ENCODE data around the gene NXNL1.
A peak's percentile ranks its signal among the peaks of the same experiment; 100 is the strongest.

NXNL1 gene

GRCh38 chr19:17450264-17451075, 10.3 kb downstream of the NXNL1 start:
- no peak overlapping the region for H3K4me3 ChIP-seq (ENCODE audit: low read depth, low read length)
- peaks cover 27% of the 10 kb centered on the region for H3K27me3 ChIP-seq (ENCODE audit: insufficient read depth, low read length)
- H3K9me3 ChIP-seq (ENCODE audit: insufficient read depth, low read depth, low read length), result peaks cover 10% of the 10 kb centered on the region
- no peak overlapping the region for H4K12ac ChIP-seq (ENCODE audit: low read depth, low read length)
- no CpG with 5 or more reads among the region's 8 CpGs for WGBS (ENCODE audit: extremely low coverage, insufficient coverage, insufficient read length)
- no peaks in the 10 kb centered on the region for H3K79me1 ChIP-seq (ENCODE audit: low read length)
- peaks cover 0 to 2% of the 10 kb centered on the region in 2 experiments for H3K4me1 ChIP-seq (ENCODE audit: control insufficient read depth in 1 of 2, insufficient read depth in 2 of 2, low read length in 2 of 2)
- no peak overlapping the region for H3K4ac ChIP-seq (ENCODE audit: low read depth, low read length)
- no peak overlapping the region for H3K18ac ChIP-seq (ENCODE audit: low read length)
- no peak overlapping the region for H2BK5ac ChIP-seq (ENCODE audit: low read depth, low read length, poor library complexity)
- H2AK5ac ChIP-seq (ENCODE audit: low read length), result no peak overlapping the region
- H3K23ac ChIP-seq (ENCODE audit: low read length), result no peak overlapping the region
- H4K8ac ChIP-seq (ENCODE audit: low read depth, low read length), result no peak overlapping the region
- no peak overlapping the region for H2AFZ ChIP-seq (ENCODE audit: insufficient read depth, low read length, poor library complexity)
- H3K4me2 ChIP-seq (ENCODE audit: low read length), result no peak overlapping the region
- H3K79me2 ChIP-seq (ENCODE audit: control insufficient read depth, insufficient read depth, low read length, poor library complexity), result no peaks in the 10 kb centered on the region
- no peak overlapping the region for H3K9ac ChIP-seq (ENCODE audit: low read length)
- no peak overlapping the region for H2BK12ac ChIP-seq (ENCODE audit: low read length)
- DNase-seq, result peak; percentile 60 to 83
- no peak overlapping the region for H3K27ac ChIP-seq (ENCODE audit: low read depth, low read length)
- no peaks in the 10 kb centered on the region for H3K36me3 ChIP-seq (ENCODE audit: control insufficient read depth in 1 of 2, insufficient read depth in 2 of 2, low read length in 2 of 2)
- no peak overlapping the region for H2BK120ac ChIP-seq (ENCODE audit: insufficient read depth, low read length, poor library complexity)
- no peak overlapping the region for H3K14ac ChIP-seq (ENCODE audit: low read length)
- no peak overlapping the region for H4K91ac ChIP-seq (ENCODE audit: low read depth, low read length)

GRCh38 chr19:17448131-17448967, 12.4 kb downstream of the NXNL1 start, which contains the start of gene TMEM221:
Gene TMEM221, minus strand, starts transcription at chr19:17448668. Its CDS starts 206 bp downstream, at chr19:17448462.
- Histone ChIP-seq H3K14ac (ENCODE audit: low read length) (no peak within 1 kb of the TSS), H3K18ac (ENCODE audit: low read length) (no peak within 1 kb of the TSS), H3K9me3 (ENCODE audit: insufficient read depth, low read depth, low read length) (peaks cover 2% of the 10 kb centered on the region), H2BK12ac (ENCODE audit: low read length) (no peak within 1 kb of the TSS), H2BK5ac (ENCODE audit: low read depth, low read length, poor library complexity) (no peak within 1 kb of the TSS), H2AFZ (ENCODE audit: insufficient read depth, low read length, poor library complexity) (peak within 1 kb of the TSS; percentile 43), H3K9ac (ENCODE audit: low read length) (no peak within 1 kb of the TSS), H2BK120ac (ENCODE audit: insufficient read depth, low read length, poor library complexity) (no peak within 1 kb of the TSS), H3K4me1 (ENCODE audit: control insufficient read depth in 1 of 2, insufficient read depth in 2 of 2, low read length in 2 of 2) (peaks cover 0 to 2% of the 10 kb centered on the region in 2 experiments), H3K4me3 (ENCODE audit: low read depth, low read length) (peak within 1 kb of the TSS; percentile 60), H3K4ac (ENCODE audit: low read depth, low read length) (no peak within 1 kb of the TSS), H3K27ac (ENCODE audit: low read depth, low read length) (no peak within 1 kb of the TSS), H3K4me2 (ENCODE audit: low read length) (peak within 1 kb of the TSS; percentile 68), H3K27me3 (ENCODE audit: insufficient read depth, low read length) (peaks cover 16% of the 10 kb centered on the region), H3K23ac (ENCODE audit: low read length) (no peak within 1 kb of the TSS), H2AK5ac (ENCODE audit: low read length) (no peak within 1 kb of the TSS), H4K12ac (ENCODE audit: low read depth, low read length) (peak within 1 kb of the TSS; percentile 16), H4K8ac (ENCODE audit: low read depth, low read length) (no peak within 1 kb of the TSS), H3K79me2 (ENCODE audit: control insufficient read depth, insufficient read depth, low read length, poor library complexity) (no peaks in the 10 kb centered on the region), H3K36me3 (ENCODE audit: control insufficient read depth in 1 of 2, insufficient read depth in 2 of 2, low read length in 2 of 2) (no peaks in the 10 kb centered on the region), H3K79me1 (ENCODE audit: low read length) (no peaks in the 10 kb centered on the region), H4K91ac (ENCODE audit: low read depth, low read length) (no peak within 1 kb of the TSS)
- WGBS (ENCODE audit: extremely low coverage, insufficient coverage, insufficient read length), result no CpG with 5 or more reads among the region's 81 CpGs
- peak in 1 of 2 donors; percentile 37 for DNase-seq

GRCh38 chr19:17447704-17448130, 13.0 kb downstream of the NXNL1 start:
- Histone ChIP-seq H3K79me2 (ENCODE audit: control insufficient read depth, insufficient read depth, low read length, poor library complexity) (no peaks in the 10 kb centered on the region), H3K4me1 (ENCODE audit: control insufficient read depth in 1 of 2, insufficient read depth in 2 of 2, low read length in 2 of 2) (peaks cover 0 to 2% of the 10 kb centered on the region in 2 experiments), H2BK12ac (ENCODE audit: low read length) (no peak overlapping the region), H4K12ac (ENCODE audit: low read depth, low read length) (no peak overlapping the region), H3K18ac (ENCODE audit: low read length) (no peak overlapping the region), H3K9ac (ENCODE audit: low read length) (no peak overlapping the region), H4K8ac (ENCODE audit: low read depth, low read length) (no peak overlapping the region), H3K27me3 (ENCODE audit: insufficient read depth, low read length) (peaks cover 16% of the 10 kb centered on the region), H3K23ac (ENCODE audit: low read length) (no peak overlapping the region), H2BK5ac (ENCODE audit: low read depth, low read length, poor library complexity) (no peak overlapping the region), H2AFZ (ENCODE audit: insufficient read depth, low read length, poor library complexity) (no peak overlapping the region), H3K4me3 (ENCODE audit: low read depth, low read length) (no peak overlapping the region), H2AK5ac (ENCODE audit: low read length) (no peak overlapping the region), H2BK120ac (ENCODE audit: insufficient read depth, low read length, poor library complexity) (no peak overlapping the region), H3K27ac (ENCODE audit: low read depth, low read length) (no peak overlapping the region), H3K79me1 (ENCODE audit: low read length) (no peaks in the 10 kb centered on the region), H3K14ac (ENCODE audit: low read length) (no peak overlapping the region), H3K4ac (ENCODE audit: low read depth, low read length) (no peak overlapping the region), H3K4me2 (ENCODE audit: low read length) (peak overlapping the region; percentile 68), H3K36me3 (ENCODE audit: control insufficient read depth in 1 of 2, insufficient read depth in 2 of 2, low read length in 2 of 2) (no peaks in the 10 kb centered on the region), H4K91ac (ENCODE audit: low read depth, low read length) (no peak overlapping the region), H3K9me3 (ENCODE audit: insufficient read depth, low read depth, low read length) (no peaks in the 10 kb centered on the region)
- no peak for DNase-seq
- WGBS (ENCODE audit: extremely low coverage, insufficient coverage, insufficient read length), result no CpG with 5 or more reads among the region's 5 CpGs

- Histone ChIP-seq H3K4ac (ENCODE audit: low read depth, low read length) (no peak overlapping the region), H2BK5ac (ENCODE audit: low read depth, low read length, poor library complexity) (no peak overlapping the region), H2BK12ac (ENCODE audit: low read length) (no peak overlapping the region), H4K8ac (ENCODE audit: low read depth, low read length) (no peak overlapping the region), H3K14ac (ENCODE audit: low read length) (no peak overlapping the region), H3K79me2 (ENCODE audit: control insufficient read depth, insufficient read depth, low read length, poor library complexity) (no peaks in the 10 kb centered on the region), H3K36me3 (ENCODE audit: control insufficient read depth in 1 of 2, insufficient read depth in 2 of 2, low read length in 2 of 2) (no peaks in the 10 kb centered on the region), H3K27me3 (ENCODE audit: insufficient read depth, low read length) (peaks cover 16% of the 10 kb centered on the region), H3K18ac (ENCODE audit: low read length) (no peak overlapping the region), H3K4me1 (ENCODE audit: control insufficient read depth in 1 of 2, insufficient read depth in 2 of 2, low read length in 2 of 2) (peaks cover 0 to 2% of the 10 kb centered on the region in 2 experiments), H3K23ac (ENCODE audit: low read length) (no peak overlapping the region), H4K12ac (ENCODE audit: low read depth, low read length) (no peak overlapping the region), H3K4me3 (ENCODE audit: low read depth, low read length) (no peak overlapping the region), H4K91ac (ENCODE audit: low read depth, low read length) (no peak overlapping the region), H2AFZ (ENCODE audit: insufficient read depth, low read length, poor library complexity) (no peak overlapping the region), H2AK5ac (ENCODE audit: low read length) (no peak overlapping the region), H2BK120ac (ENCODE audit: insufficient read depth, low read length, poor library complexity) (no peak overlapping the region), H3K9ac (ENCODE audit: low read length) (no peak overlapping the region), H3K9me3 (ENCODE audit: insufficient read depth, low read depth, low read length) (no peaks in the 10 kb centered on the region), H3K4me2 (ENCODE audit: low read length) (no peak overlapping the region), H3K27ac (ENCODE audit: low read depth, low read length) (no peak overlapping the region), H3K79me1 (ENCODE audit: low read length) (no peaks in the 10 kb centered on the region)
- WGBS (ENCODE audit: extremely low coverage, insufficient coverage, insufficient read length), result 100% methylated on average over 1 of the region's 1 CpG
- DNase-seq, result no peak
Measured at GRCh38 chr19:17445526-17446165, 15.1 kb downstream of the NXNL1 start.

All from trophoblast cell (in vitro differentiated cells and primary cell).